HPDE6-E6E7 (cell line): ENCODE data around the gene TCERG1L.

Experiments
- DNase-seq: peaks from one replicate; pipeline ENCODE4 v3.0.0; 2011; ENCODE audit warnings: missing footprints; ENCODE audit errors: extremely low spot score

Gene TCERG1L

DNA sequence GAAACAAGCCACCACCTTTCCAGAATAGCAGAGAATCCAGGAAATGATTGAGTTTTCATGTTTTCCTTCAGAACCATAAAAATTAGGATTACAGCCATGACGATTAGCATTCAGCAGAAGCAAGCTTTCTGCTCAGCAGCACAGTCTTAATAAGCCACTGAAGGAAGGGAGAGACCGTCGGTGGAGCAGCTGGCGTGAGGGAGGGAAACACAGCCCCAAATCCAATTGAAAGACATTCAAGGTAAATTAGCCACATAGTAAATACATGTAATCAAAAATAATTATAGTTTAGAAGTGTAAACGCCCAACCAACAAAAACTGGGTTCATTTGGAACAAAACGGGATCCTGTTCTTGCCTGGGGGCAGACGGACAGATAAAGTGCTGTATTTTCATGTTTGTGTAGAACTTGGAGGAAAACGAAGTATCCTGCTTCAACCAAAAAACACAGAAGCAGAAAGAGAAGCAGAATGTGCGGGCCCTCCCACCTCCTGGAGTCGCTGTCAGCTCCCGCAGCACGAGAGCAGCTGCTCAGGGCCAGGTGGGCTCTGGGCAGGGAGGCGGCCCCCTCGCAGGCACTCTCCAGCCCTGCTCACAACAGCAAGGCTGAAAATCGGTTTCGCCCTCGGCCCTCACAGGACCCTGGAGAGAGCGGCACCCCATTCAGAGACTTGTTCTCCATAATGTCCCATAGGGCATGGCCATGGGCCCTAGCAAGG, 84.9 kb downstream of the TCERG1L start:
- no peak for DNase-seq

DNA sequence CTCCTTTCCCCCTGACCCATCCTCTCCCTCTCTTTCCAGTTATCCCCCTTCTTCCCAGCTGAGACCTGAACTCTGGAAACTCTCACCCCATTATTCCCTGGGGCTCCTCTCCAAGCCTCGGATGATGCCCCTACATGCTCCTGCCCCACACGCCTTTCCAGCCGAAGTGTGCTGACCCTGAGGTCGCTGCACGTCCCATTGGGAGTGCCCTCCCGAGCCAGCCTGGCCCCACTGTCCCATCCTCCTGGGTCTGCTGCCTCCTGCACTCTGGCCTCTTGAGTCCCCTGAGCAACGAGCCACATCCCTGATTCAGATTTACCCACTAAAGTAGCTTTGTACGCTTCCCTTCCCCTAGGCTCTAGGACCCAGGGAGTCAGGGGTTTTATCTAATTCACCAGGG, 87.4 kb downstream of the TCERG1L start:
- DNase-seq = no peak

DNA sequence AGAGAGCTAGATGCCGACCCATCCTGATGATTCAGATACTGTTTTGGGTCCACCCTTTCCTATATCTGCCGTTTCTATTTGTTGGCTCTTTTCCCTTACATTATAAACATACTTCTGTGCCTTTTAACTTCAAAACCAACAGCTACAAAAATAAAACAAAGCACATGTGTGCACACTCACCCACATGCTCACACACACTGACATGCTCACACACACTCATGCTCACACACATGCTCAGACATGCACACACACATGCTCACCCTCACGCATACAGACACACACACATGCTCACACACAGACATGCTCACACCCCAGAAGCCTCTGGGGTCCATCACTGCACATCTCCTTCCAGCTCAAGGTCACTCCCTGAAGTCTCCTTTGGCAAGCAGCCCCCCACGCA, 88.1 kb downstream of the TCERG1L start:
- DNase-seq = no peak

DNA sequence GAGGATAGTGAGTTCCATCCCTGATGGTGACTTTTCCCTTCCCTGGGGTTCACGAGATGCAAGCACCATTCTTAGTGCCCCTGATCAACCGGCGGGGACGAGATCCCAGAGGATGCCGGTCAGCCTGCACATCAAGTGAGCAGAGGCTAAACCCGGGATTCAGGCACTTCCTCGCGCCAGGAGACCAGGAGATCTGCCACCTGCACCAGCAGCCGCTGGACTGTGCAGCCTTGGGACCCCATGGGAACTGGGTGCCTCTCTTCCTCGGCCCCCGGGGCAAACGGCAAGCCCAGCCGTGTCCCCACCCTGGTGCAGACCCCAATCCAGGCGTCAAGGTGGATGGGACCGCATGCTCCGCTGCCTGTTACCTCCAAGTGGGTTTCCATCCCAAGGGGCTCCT, 88.5 kb downstream of the TCERG1L start:
- no peak for DNase-seq

DNA sequence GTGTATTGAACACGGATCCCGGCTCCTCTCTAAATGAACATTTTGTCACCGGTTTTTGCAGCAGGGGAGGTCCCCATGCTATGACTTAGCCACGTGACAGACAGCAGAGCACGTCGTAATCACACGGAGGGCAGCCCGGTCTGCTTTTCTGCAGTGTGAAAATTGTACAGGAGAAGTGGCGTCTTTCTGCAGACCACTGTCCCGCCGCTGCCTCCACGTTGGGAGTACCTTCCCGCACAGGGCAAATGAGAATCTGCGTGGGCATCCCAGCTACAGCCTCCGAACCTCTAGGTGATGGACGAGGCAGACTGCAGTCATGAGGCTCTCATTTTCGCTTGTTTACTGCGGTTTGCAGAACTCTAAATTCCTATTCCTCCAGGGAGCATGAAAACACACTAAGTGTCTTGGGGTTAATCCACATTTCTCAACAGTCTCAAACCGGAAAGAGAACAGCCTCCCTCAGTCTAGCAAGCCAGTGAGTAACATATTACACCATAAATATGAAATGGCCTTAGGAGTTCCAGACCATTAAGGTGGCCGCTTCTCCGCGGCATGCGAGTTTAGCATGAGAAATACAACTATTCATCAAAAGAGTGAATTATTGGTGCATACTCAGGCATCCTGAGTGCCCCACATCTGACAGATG, 89.8 kb downstream of the TCERG1L start:
- DNase-seq = no peak

DNA sequence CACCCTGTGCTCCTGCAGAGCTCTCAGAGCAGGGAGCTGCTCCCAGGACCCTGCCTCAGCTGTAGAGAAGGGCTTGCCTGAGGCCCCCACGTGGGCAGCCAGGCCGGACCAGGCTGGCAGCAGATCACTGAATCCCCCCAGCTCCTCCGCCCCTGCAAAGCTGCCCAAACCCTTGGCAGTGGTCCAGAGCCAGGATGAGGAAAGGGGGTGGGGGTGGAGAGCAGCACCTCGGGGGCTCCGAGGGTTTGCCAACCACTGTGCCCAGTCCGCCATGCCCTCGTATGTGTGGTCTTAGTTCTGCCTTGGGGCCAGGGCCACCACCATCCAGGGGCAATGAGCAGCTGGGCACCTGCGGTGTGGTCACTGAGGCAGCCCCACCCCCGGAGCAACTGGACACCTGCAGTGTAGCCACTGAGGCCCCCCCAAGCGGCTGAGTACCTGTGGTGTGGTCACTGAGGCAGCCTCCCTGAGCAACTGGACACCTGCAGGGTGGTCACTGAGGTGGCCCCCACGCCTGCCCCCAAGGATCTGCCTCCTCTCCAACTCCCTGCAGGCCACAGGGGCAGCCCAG, 90.8 kb downstream of the TCERG1L start:
- DNase-seq = no peak

DNA sequence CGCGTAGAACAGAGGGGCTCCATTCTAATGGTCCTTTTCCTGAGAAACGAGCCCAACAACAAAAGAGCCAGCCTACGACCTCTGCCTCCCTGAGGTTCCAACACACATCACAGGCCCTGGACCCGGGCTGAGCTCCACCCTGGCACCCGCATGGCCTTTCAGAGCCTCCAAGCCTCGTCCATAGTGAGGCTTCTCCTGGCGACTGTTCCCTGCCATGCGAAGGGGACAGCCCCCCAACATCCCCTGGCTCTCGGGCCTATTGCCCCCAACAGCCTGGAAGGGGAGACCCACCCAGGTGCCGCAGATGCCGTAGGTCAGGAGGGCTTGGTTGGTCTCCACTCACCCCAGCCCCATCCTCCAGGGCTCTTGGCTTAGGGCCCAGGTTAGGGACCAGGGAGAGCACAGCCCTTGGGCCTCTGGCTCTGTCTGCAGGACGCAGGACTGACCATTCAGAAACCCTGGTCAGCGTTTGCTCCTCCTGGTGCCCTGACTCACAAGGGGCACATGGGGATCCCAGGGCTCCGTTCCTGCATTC, 91.5 kb downstream of the TCERG1L start:
- no peak for DNase-seq

DNA sequence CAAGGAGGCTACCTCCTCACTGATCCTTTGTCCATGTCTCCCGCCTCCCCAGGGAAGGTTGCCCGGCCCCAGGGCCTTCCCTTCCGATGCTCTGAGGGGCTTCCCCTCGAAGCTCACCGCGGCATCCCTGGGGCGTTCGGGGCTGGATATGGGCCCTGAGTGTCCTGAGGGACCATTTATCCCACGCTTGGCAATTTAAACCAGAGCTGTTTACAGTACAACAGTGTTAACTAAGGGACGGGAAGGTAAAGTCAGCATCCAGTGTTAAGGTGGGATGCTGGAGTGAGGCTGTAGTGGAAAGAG, 92.0 kb downstream of the TCERG1L start:
- no peak for DNase-seq

DNA sequence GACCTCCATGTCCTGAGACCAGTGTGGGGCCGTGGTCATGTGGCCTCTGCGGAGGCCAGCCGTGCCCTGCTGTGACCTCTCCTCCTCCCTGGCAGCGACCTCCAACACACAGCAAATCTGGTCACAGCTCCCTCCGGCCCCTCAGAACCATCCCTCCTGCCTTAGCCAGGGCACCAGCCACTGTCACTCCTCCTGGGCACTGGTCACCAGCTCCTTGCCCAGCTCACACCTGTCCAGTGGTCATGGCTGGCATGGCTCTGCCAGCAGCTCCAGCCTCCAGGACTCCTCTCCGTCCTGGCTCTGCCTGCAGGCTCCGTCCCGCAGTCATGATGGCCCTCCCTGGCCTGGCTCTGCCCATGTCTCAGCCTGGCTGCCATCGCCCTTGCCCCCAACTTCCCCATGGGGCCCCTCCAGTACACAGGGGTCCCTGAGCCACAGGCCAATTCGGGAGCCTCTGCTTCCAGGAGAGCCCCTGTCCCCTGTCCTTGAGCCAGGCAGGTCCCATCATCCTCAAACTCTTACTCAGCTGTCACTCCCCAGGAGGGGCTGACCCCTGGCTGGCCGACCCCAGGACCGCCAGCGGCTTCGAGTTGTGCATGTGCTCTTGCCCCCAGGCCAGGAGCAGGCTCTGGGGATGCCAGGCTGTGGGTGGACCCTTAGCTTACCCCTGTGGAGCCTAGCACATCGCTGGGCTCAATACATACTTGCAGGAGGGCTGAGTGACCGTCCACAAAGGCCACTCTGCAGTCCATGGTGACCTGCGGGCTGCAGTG, 92.5 kb downstream of the TCERG1L start:
- DNase-seq = no peak

DNA sequence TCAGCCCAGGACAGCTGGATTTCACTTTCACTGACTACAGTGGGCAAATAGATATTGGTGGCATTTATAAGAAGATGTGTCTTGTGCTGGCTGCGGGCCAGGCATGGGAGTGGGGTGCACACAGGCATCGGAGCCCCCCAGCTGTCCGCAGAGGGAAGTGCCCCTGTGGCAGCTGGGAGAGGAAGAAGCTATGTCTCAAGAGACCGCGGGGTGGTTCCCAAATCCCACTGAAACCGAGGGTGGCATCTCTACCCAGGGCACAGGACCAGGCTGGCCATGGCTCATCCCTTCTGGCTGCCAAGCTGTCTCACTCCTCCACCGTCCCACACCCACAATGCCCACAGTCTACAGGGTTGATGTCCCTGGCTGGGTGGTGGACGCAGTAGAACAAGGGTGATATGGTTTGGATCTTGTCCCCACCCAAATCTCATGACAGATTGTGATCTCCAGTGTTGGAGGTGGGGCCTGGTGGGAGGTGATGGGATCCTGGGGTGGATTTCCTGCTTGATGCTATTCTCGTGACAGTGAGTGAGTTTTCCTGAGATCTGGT, 94.8 kb downstream of the TCERG1L start:
- no peak for DNase-seq

DNA sequence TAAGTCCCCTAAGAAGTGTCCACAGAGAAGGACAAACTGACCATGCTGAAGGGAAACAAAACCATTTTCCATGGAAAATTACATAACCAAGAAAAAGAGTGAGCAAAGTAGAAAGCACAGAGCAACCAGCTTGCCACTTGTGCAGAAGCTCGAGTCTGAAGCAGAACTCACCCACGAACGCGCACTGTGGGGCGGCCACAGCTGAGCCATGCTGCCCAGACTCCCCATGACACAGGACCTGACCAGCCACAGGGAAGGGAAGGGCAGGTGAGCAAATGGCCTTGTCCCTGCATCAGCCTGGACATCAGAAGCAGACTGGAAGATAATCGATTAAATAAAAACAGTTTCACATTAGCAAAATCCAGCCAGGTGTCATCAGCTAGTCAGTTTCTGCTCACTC, 95.7 kb downstream of the TCERG1L start:
- no peak for DNase-seq

DNA sequence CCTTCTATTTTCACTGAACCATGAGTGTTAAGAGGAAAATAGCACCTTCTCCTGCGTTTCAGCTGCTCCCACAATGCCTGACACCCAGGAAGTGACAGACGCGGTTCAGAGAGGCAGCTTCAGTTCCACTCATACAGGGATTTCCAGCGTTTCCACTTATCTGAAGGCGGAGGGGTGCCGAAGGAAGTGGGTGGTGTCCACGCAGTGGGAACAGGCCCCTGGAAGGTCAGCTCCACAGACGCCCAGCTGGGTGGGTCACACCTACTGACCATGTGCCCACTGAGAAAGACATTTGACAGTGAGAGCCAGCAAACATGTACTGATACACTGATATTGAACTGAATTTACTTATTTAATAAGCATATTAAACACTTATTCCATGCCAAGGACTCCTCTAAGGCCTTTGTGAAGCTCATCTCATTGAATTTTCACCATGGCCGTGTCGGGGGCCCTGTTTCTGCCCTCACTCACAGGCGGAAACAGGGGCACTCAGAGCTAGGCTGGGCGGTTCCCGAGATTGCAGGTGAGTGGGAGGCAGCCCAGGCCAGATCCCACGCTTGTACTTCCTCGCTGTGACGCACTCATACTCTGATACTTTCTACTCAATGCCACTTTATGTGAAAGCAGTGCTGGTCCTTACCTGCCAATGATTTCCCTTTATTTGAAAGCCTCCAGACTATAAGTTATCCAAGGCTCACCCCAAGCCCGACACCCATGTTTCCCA, 96.8 kb downstream of the TCERG1L start:
- DNase-seq = no peak

DNA sequence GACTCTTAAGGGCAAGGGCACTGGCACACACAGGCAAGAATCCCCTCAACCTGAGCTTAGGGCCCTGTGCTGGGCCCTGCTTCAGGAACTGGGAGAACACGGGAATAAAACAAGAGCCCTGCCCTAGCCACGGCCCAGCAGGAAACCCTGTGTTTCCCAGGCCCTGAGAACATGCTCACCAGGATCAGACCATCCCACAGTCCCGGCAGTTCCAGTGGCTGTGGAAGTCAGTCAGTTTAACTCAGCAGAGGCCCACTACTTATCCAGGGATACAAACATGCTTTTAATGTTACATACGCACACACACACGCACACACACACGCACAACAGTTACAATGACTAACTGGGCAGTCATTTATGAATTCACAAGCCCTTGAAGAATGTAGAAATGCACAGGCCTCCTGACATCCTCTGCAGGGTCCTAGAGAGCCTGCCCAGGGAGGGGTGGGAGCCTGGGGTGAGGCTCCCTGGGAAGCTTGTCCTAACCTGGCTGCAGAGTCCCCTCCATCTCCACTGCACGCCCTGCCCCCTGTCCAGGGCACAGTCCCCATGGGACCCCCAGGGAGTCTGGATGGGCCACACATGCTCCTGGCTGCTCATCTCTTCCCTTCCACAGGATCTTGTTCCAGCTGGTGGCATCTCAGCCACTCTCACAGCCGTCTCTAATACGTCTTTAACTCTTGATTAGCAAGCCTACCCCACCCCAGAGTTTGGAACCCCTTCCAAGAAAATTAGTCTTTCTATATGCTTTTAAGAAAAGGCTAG, 97.6 kb downstream of the TCERG1L start:
- no peak for DNase-seq

DNA sequence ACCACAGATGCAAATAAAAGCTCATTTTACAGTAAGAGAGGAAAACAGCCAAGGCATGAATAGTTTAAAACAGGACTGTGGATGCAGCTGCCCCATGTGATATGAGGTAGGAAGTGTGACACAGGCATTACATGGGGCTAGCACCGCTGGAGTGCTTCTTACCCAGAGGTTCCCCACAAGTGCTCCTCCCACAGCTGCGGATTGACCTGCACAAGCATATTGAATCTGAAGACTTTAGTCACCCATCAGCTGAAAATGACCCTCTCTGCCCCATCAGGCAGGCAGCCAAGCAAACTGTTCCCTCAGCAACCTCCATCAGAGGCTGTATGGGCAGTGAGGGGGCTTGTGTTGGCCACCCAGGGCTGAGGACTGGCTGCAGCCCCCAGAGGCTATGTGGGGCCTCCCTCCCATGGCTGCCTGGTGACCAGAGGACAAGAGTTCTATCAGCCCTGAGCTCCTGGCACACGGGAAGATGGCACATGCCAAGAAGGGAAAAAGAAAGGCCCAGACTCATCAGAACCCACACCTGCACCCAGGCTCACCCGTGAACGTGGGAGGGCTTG, 98.7 kb downstream of the TCERG1L start:
- no peak for DNase-seq

DNA sequence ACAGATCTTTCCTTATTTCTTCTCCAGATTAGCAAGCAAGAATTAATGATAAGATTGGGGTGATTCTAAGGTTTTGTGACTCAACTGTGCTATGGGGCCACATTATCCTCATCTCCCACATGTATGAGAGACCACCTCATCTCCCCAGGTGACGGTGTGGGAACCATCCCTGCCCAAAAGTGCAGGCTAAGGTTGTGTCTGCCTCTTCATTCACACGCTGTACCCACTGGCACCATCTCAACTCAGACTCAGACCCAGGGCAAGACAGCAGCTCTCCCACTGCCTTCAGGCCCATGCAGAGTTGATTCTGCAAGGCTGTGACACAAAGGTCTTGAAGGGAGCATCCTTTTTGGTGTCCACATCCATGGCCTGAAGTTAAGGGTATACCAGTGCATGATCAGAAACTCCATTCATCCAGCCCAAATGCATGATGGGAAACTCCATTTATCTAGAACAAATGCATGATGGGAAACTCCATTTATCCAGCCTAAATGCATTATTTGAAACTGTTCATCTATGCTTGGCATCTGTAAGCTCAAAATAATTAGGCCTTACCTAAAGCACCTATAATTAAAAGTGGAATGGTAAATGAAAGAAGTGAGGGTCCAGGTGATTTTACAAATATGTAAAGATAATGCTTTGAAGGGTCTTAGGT, 99.4 kb downstream of the TCERG1L start:
- no peak for DNase-seq

DNA sequence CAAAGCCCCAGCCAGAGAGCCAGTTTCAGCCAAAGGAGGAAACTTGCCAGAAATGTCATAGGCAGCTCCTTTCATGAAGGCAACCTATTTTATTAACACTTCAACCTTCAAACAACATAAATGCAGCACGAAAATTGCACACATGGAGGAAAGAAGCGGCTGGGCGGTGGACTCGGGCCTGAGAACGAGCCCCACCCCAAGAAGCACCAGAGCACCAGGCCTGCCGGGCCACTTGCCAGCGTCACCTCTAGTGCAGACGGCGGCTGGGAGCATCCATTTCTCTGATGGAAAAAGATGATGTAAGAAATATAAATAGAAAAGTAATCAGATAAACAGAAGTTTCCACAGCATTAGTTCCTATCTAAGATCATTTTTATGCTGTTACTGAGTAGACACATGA, 100.0 kb downstream of the TCERG1L start:
- DNase-seq = no peak

DNA sequence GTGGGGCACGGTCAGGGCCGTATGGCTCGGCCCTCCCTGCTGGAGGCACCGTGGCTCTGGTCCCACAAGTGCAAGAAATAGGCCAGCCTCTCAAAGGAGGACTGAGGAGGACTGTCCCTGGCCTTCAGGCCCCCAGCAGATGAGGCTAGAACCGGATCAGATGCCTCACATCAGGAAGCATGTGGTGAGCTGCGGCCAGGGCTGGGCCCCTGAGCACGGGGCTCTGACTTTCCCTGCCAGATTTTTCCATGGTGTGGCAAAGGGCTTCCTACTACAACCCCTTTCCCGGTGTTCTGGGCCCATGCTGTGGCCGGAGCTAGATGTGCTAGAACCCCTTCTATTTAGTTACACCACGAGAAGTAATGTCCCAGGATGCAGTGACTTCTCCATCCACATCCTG, 100.4 kb downstream of the TCERG1L start:
- no peak for DNase-seq

DNA sequence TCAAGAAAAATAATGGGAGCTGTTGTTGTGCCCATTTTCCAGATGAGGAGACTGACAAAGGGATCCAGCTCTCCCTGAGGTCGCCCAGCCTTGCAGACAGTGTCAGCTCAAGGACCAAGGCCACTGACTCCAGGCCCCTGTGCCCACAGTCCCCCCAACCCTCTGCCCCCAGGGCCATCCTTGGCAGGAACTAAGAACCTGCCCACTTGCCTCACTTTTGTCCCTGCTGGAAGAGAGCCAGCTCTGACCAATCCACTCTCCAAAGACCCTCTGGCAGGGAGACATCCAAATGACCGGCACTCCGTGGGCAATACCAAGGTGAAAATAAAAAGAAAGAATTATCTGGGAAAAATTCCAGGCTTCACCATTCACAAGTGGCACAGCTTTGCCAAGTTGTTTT, 101.3 kb downstream of the TCERG1L start:
- DNase-seq = no peak

DNA sequence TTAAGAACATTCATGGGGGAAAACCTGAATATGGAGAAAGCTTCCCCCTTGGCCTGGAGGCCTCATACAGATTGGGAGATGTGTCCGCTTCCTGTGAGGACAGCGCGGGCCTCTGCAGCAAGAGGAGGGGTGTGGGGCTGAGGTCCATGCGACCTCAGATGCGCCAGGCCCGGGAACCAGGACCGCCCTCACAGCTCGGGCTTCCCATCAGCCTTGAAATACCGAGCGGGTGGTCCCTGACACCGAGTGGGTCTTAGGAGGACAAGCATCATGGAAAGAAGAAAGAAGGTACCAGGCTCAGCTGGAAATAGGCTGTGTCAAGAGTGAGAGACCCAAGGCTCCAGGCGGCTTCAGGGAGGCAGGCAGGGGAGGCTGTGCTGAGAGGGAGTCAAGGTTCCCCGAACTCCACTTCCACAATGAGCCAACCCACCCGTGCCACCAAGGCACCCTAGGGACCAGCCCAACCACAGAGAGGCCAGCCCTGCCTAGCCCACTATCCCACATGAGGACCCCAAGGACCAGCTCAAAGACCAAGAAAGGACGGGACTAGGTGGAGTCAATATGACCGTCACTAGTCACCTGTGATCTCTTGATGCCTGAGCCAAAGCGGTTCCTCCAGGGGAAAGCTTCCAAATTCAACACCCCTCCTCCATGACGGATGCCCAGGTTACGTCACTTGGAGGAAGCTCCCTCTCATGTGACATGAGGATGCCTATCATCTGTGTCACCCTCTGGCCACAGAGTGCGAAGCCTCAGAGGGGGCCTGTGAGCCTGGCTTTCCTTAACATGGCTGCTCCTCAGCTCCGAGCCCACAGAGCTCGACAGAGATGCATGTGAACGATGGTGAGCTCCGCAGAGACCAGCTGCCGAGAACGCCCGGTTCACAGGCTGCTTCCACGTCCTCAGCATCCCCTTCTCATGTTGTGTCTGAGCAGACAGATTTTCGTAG, 103.7 kb downstream of the TCERG1L start:
- no peak for DNase-seq
